GM10248 (cell line): ENCODE results near the gene ITGA11.

Experiments used
- CTCF ChIA-PET: fragments of 300-600 bp; sonication (Branson Sonifier 250); formaldehyde crosslinking; extraction: SDS; loops from one replicate; lab custom pipeline; 2021; ENCODE audit warnings: antibody characterized with exemption; lab: Yijun Ruan, JAX
- POLR2A ChIA-PET: fragments of 350-650 bp; sonication (Branson Sonifier 250); formaldehyde crosslinking; extraction: SDS; loops from one replicate; lab custom pipeline; 2020; ENCODE audit warnings: antibody characterized with exemption; lab: Yijun Ruan, JAX
- DNase-seq: peaks from one replicate; pipeline ENCODE4 v3.0.0; 2012; ENCODE audit errors: extremely low spot score
- CTCF ChIP-seq: IDR thresholded peaks from 2 replicates; pipeline ENCODE4 v1.5.1; 2012; ENCODE audit warnings: mild to moderate bottlenecking, low read depth; ENCODE audit errors: extremely low read depth, missing control alignments, control extremely low read depth

ITGA11 gene

GRCh38 chr15:68478853-68479252 is 46.9 kb upstream of the ITGA11 start:
- POLR2A ChIA-PET = no interaction called here
- no peak for DNase-seq

GRCh38 chr15:68475449-68475848 is 43.5 kb upstream of the ITGA11 start:
- POLR2A ChIA-PET = no interaction called here
- no peak for DNase-seq
- CTCF ChIA-PET = no interaction called here
- TF ChIP-seq CTCF = no peak

More at GRCh38 chr15:68478853-68479252, 46.9 kb upstream of the ITGA11 start:
- no peak for TF ChIP-seq CTCF
- CTCF ChIA-PET = interaction anchor here (2.5 kb wide), 1 partner anchor 11 kb away, joined by 8 read pairs; no protein-coding TSS in a partner anchor

GRCh38 chr15:68471541-68471940 is 39.6 kb upstream of the ITGA11 start:
- no peak for TF ChIP-seq CTCF
- CTCF ChIA-PET = interaction anchor here (2.2 kb wide), 1 partner anchor 25 kb away, joined by 4 read pairs; no protein-coding TSS in a partner anchor
- POLR2A ChIA-PET = no interaction called here
- no peak for DNase-seq

GRCh38 chr15:68470976-68471375 is 39.0 kb upstream of the ITGA11 start:
- no peak for TF ChIP-seq CTCF
- DNase-seq = no peak
- ChIA-PET POLR2A (no interaction called here), CTCF (interaction anchor here (2.2 kb wide), 1 partner anchor 26 kb away, joined by 4 read pairs; no protein-coding TSS in a partner anchor)

GRCh38 chr15:68470049-68470742 is 38.2 kb upstream of the ITGA11 start:
- CTCF ChIA-PET = no interaction called here
- DNase-seq = no peak
- POLR2A ChIA-PET = no interaction called here
- no peak for TF ChIP-seq CTCF

GRCh38 chr15:68469162-68470048 is 37.4 kb upstream of the ITGA11 start:
- no peak for DNase-seq
- ChIA-PET POLR2A (no interaction called here), CTCF (interaction anchor here (2.8 kb wide), 1 partner anchor 11 kb away, joined by 8 read pairs; no protein-coding TSS in a partner anchor)
- no peak for TF ChIP-seq CTCF
